ENCODE data around the gene OR5D13.

GRCh38 chr11:55732936-55733335 is 40.3 kb upstream of the OR5D13 start:
- TF ChIP-seq CTCF (conservative IDR thresholded peaks at IDR 0.05) (no peak), EZH2 (IDR thresholded peaks at IDR 0.05; ENCODE audit: low read depth) (no peak)

Measured in PC-9 (cell line).